DOHH2 (cell line): ENCODE results near the gene CD9.

ENCODE experiments used
- H3F3A ChIP-seq: fragments of 200-600 bp; sonication (generic), shearing (Covaris generic); 2 replicates; pipeline ENCODE4 v1.6.0; 2016; ENCODE audit warnings: antibody characterized with exemption, mild to moderate bottlenecking; ENCODE audit not compliant: control insufficient read depth, insufficient read depth
- H3K27ac ChIP-seq: fragments of 200-600 bp; sonication (generic); 2 replicates; pipeline ENCODE4 v1.5.1; 2014; ENCODE audit warnings: low read depth, mild to moderate bottlenecking, low read length, moderate library complexity
- H3K27me3 ChIP-seq: fragments of 200-600 bp; sonication (generic); 2 replicates; pipeline ENCODE4 v1.6.1; 2014; ENCODE audit warnings: mild to moderate bottlenecking, low read length, mixed read lengths; ENCODE audit not compliant: control insufficient read depth
- H3K36me3 ChIP-seq: fragments of 200-600 bp; sonication (generic); 2 replicates; pipeline ENCODE4 v1.6.1; 2014; ENCODE audit warnings: mild to moderate bottlenecking, low read length, moderate library complexity, mixed read lengths; ENCODE audit not compliant: control insufficient read depth
- H3K4me1 ChIP-seq: fragments of 200-600 bp; sonication (generic); 2 replicates; pipeline ENCODE4 v1.6.1; 2014; ENCODE audit warnings: mild to moderate bottlenecking, low read length, mixed read lengths; ENCODE audit not compliant: control insufficient read depth
- H3K4me2 ChIP-seq: fragments of 200-600 bp; sonication (generic); 2 replicates; pipeline ENCODE4 v1.6.0; 2014; ENCODE audit warnings: mild to moderate bottlenecking, low read length, moderate library complexity
- H3K4me3 ChIP-seq: fragments of 200-600 bp; sonication (generic); 2 replicates; pipeline ENCODE4 v1.5.1; 2014; ENCODE audit warnings: mild to moderate bottlenecking, low read length, mixed read lengths
- H3K79me2 ChIP-seq: fragments of 200-600 bp; sonication (generic); 2 replicates; pipeline ENCODE4 v1.6.1; 2014; ENCODE audit warnings: mild to moderate bottlenecking, low read length, mixed read lengths; ENCODE audit not compliant: control insufficient read depth
- H3K9me2 ChIP-seq: fragments of 200-600 bp; sonication (generic); replicated peaks from 2 replicates; pipeline ENCODE4 v1.6.1; 2014; ENCODE audit warnings: mild to moderate bottlenecking, low read length, mixed read lengths; ENCODE audit not compliant: control insufficient read depth
- H3K9me3 ChIP-seq: fragments of 200-600 bp; sonication (generic); 2 replicates; pipeline ENCODE4 v1.6.1; 2014; ENCODE audit warnings: antibody characterized with exemption, low read length, mixed read lengths; ENCODE audit not compliant: control insufficient read depth, insufficient read depth
- H4K20me1 ChIP-seq: fragments of 200-600 bp; sonication (generic); 2 replicates; pipeline ENCODE4 v1.6.0; 2014; ENCODE audit warnings: low read depth, mild to moderate bottlenecking, antibody characterized with exemption, low read length, moderate library complexity; ENCODE audit not compliant: control insufficient read depth, insufficient read depth
- EZH2phosphoT487 ChIP-seq: fragments of 200-600 bp; sonication (generic); IDR thresholded peaks from 2 replicates; pipeline ENCODE4 v1.6.1; 2017; ENCODE audit warnings: borderline replicate concordance, mild to moderate bottlenecking, antibody characterized with exemption, low read length, moderate library complexity, mixed read lengths
- TF ChIP-seq, protein P1 (sequence below): fragments of 200-600 bp; sonication (generic); IDR thresholded peaks from one replicate; pipeline ENCODE4 v1.5.1; 2014; ENCODE audit warnings: antibody characterized with exemption, mild to moderate bottlenecking, low read depth, low read length; ENCODE audit not compliant: poor library complexity, severe bottlenecking

The CD9 gene

DNA sequence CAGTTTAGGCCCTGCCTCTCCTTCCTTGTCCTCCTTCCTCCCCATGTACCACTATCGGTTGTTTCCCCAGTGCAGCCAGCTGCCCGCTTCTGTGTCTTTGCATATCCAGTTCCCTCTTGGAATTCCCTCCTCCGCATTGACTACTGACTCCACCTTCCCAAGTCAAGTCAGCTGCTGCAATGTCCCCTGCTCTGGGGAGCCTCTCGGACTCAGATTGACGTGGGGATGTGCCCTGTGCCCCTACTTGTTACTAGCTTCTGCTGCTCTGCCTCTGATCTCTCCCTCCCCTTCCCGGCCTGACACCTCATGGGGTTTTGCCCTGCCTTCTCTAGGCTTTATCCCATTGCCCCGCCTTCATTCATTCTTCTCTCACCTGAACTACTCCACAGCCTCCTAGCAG, 2.1 kb upstream of the CD9 start:
- Histone ChIP-seq H3K27me3 (peaks cover 44% of the 10 kb centered on the region), H3F3A (no peaks in the 10 kb centered on the region), H3K27ac (no peak overlapping the region), H3K9me3 (no peaks in the 10 kb centered on the region), H3K4me3 (no peak overlapping the region), H3K4me1 (no peaks in the 10 kb centered on the region), H4K20me1 (no peaks in the 10 kb centered on the region), H3K79me2 (no peaks in the 10 kb centered on the region), H3K9me2 (no peaks in the 10 kb centered on the region), H3K4me2 (no peak overlapping the region), H3K36me3 (no peaks in the 10 kb centered on the region)
- TF ChIP-seq, protein P1, sequence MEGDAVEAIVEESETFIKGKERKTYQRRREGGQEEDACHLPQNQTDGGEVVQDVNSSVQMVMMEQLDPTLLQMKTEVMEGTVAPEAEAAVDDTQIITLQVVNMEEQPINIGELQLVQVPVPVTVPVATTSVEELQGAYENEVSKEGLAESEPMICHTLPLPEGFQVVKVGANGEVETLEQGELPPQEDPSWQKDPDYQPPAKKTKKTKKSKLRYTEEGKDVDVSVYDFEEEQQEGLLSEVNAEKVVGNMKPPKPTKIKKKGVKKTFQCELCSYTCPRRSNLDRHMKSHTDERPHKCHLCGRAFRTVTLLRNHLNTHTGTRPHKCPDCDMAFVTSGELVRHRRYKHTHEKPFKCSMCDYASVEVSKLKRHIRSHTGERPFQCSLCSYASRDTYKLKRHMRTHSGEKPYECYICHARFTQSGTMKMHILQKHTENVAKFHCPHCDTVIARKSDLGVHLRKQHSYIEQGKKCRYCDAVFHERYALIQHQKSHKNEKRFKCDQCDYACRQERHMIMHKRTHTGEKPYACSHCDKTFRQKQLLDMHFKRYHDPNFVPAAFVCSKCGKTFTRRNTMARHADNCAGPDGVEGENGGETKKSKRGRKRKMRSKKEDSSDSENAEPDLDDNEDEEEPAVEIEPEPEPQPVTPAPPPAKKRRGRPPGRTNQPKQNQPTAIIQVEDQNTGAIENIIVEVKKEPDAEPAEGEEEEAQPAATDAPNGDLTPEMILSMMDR, result no peak

- Histone ChIP-seq H3F3A (no peaks in the 10 kb centered on the region), H3K4me1 (no peaks in the 10 kb centered on the region), H3K9me3 (no peaks in the 10 kb centered on the region), H3K4me3 (no peak overlapping the region), H3K4me2 (no peak overlapping the region), H4K20me1 (no peaks in the 10 kb centered on the region), H3K36me3 (no peaks in the 10 kb centered on the region), H3K9me2 (no peaks in the 10 kb centered on the region), H3K27me3 (peaks cover 39% of the 10 kb centered on the region), H3K27ac (no peak overlapping the region), H3K79me2 (no peaks in the 10 kb centered on the region)
- TF ChIP-seq, protein P1, result no peak
- no peak for TF ChIP-seq EZH2phosphoT487
These were observed 1.6 kb upstream of the CD9 start for GRCh38 chr12:6198556-6198955.

DNA sequence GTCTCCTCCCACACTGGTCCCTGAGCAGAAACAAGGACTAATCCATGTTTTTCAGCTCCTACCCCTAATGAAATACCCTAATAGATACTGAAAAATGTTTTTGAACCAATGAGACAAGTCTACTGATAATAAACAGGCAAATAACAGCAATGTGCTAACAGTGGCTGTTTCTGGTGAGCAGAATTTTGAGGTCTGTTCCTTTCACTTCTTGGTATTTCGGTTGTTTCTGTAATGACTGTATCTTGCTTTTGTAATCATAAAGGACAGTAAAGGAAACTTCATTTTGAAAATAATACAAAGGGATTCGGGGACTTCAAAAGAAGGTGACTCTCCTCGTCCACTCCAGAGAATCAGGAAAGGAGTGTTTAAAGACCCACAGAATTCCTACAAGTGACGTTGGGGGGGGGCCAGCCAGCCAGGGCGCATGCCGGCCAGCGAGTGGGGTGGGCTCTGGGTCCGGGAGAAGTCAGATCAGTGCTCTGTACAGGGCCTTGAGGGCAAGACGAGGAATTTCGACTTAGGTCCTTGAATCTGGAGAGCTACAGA, 1.1 kb upstream of the CD9 start:
- H3K36me3 ChIP-seq, result no peaks in the 10 kb centered on the region
- TF ChIP-seq, protein P1, result no peak
- no peak for TF ChIP-seq EZH2phosphoT487
- no peak overlapping the region for H3K27ac ChIP-seq
- H3K4me2 ChIP-seq, result no peak overlapping the region
- H4K20me1 ChIP-seq, result no peaks in the 10 kb centered on the region
- no peaks in the 10 kb centered on the region for H3K79me2 ChIP-seq
- no peaks in the 10 kb centered on the region for H3F3A ChIP-seq
- H3K27me3 ChIP-seq, result peaks cover 35% of the 10 kb centered on the region
- no peaks in the 10 kb centered on the region for H3K9me3 ChIP-seq
- no peaks in the 10 kb centered on the region for H3K9me2 ChIP-seq
- no peaks in the 10 kb centered on the region for H3K4me1 ChIP-seq
- H3K4me3 ChIP-seq, result no peak overlapping the region
